ENCODE results near the gene EAF1.
A peak's percentile ranks its signal among the peaks of the same experiment; 100 is the strongest.
"Not testable (repeated sequence)": the region's sequence is repeated elsewhere in the genome, so short reads cannot be mapped to it uniquely, and the experiment has no call there.

EAF1 gene

GRCh38 chr3:15440891-15441290 lies 13.5 kb downstream of the EAF1 start:
- DNase-seq = no peak
- in situ Hi-C loops (cut with MboI; ENCODE audit: low pct_unique_long_range_greater_than_20kb, low sequenced_read_pairs) = no loop called here

- no peak for DNase-seq
- in situ Hi-C loops (cut with MboI; ENCODE audit: low pct_unique_long_range_greater_than_20kb, low sequenced_read_pairs) = no loop called here
Measured at GRCh38 chr3:15443826-15444524, 16.6 kb downstream of the EAF1 start.

- in situ Hi-C loops (cut with MboI; ENCODE audit: low pct_unique_long_range_greater_than_20kb, low sequenced_read_pairs) = no loop called here
- DNase-seq = no peak
Measured at GRCh38 chr3:15449489-15450224, 22.3 kb downstream of the EAF1 start.

- in situ Hi-C loops (cut with MboI; ENCODE audit: low pct_unique_long_range_greater_than_20kb, low sequenced_read_pairs) = no loop called here
- no peak for DNase-seq
Measured at GRCh38 chr3:15450438-15451215, 23.2 kb downstream of the EAF1 start.

- in situ Hi-C loops (cut with MboI; ENCODE audit: low pct_unique_long_range_greater_than_20kb, low sequenced_read_pairs) = no loop called here
Measured at GRCh38 chr3:15451216-15452113, 24.1 kb downstream of the EAF1 start.

GRCh38 chr3:15452156-15452555 lies 24.8 kb downstream of the EAF1 start:
- no peak for DNase-seq
- in situ Hi-C loops (cut with MboI; ENCODE audit: low pct_unique_long_range_greater_than_20kb, low sequenced_read_pairs) = no loop called here

More at GRCh38 chr3:15451216-15452113, 24.1 kb downstream of the EAF1 start:
- DNase-seq = no peak

- in situ Hi-C loops (cut with MboI; ENCODE audit: low pct_unique_long_range_greater_than_20kb, low sequenced_read_pairs) = no loop called here
- DNase-seq = no peak
Measured at GRCh38 chr3:15452961-15453360, 25.6 kb downstream of the EAF1 start.

- DNase-seq = no peak
- in situ Hi-C loops (cut with MboI; ENCODE audit: low pct_unique_long_range_greater_than_20kb, low sequenced_read_pairs) = no loop called here
Measured at GRCh38 chr3:15453501-15453900, 26.1 kb downstream of the EAF1 start.

GRCh38 chr3:15453991-15454625 lies 26.7 kb downstream of the EAF1 start:
- in situ Hi-C loops (cut with MboI; ENCODE audit: low pct_unique_long_range_greater_than_20kb, low sequenced_read_pairs) = no loop called here
- DNase-seq = no peak

GRCh38 chr3:15454965-15455364 lies 27.6 kb downstream of the EAF1 start:
- no peak for DNase-seq
- in situ Hi-C loops (cut with MboI; ENCODE audit: low pct_unique_long_range_greater_than_20kb, low sequenced_read_pairs) = no loop called here

- DNase-seq = no peak
- in situ Hi-C loops (cut with MboI; ENCODE audit: low pct_unique_long_range_greater_than_20kb, low sequenced_read_pairs) = no loop called here
Measured at GRCh38 chr3:15455756-15456155, 28.4 kb downstream of the EAF1 start.

GRCh38 chr3:15456321-15456720 lies 28.9 kb downstream of the EAF1 start:
- in situ Hi-C loops (cut with MboI; ENCODE audit: low pct_unique_long_range_greater_than_20kb, low sequenced_read_pairs) = no loop called here

GRCh38 chr3:15456915-15457314 lies 29.5 kb downstream of the EAF1 start:
- DNase-seq; in situ Hi-C loops (cut with MboI; ENCODE audit: low pct_unique_long_range_greater_than_20kb, low sequenced_read_pairs): not testable (repeated sequence)

More at GRCh38 chr3:15456321-15456720, 28.9 kb downstream of the EAF1 start:
- DNase-seq = no peak

- in situ Hi-C loops (cut with MboI; ENCODE audit: low pct_unique_long_range_greater_than_20kb, low sequenced_read_pairs) = no loop called here
- DNase-seq = no peak
Measured at GRCh38 chr3:15458212-15458780, 30.9 kb downstream of the EAF1 start.

- peak; percentile 26 for DNase-seq
- in situ Hi-C loops (cut with MboI; ENCODE audit: low pct_unique_long_range_greater_than_20kb, low sequenced_read_pairs) = no loop called here
Measured at GRCh38 chr3:15460891-15461531, 33.6 kb downstream of the EAF1 start.

GRCh38 chr3:15462451-15462850 lies 35.1 kb downstream of the EAF1 start:
- DNase-seq = no peak
- in situ Hi-C loops (cut with MboI; ENCODE audit: low pct_unique_long_range_greater_than_20kb, low sequenced_read_pairs) = no loop called here

- in situ Hi-C loops (cut with MboI; ENCODE audit: low pct_unique_long_range_greater_than_20kb, low sequenced_read_pairs) = no loop called here
- no peak for DNase-seq
Measured at GRCh38 chr3:15465876-15466585, 38.6 kb downstream of the EAF1 start.
